IPS-18a (cell line): Measurements from ENCODE around the gene CBX1.

Experiments used
- H3K27ac ChIP-seq: one replicate; pipeline ENCODE4 v1.5.1; 2013; ENCODE audit warnings: low read length
- H3K27me3 ChIP-seq: one replicate; pipeline ENCODE4 v1.6.1; 2013; ENCODE audit warnings: mild to moderate bottlenecking, low read length; ENCODE audit not compliant: control insufficient read depth, insufficient read depth
- H3K36me3 ChIP-seq: one replicate; pipeline ENCODE4 v1.6.1; 2013; ENCODE audit warnings: low read depth, low read length; ENCODE audit not compliant: control insufficient read depth
- H3K4me1 ChIP-seq: one replicate; pipeline ENCODE4 v1.6.1; 2013; ENCODE audit warnings: low read depth, low read length; ENCODE audit not compliant: control insufficient read depth
- H3K4me3 ChIP-seq: one replicate; pipeline ENCODE4 v1.5.1; 2013; ENCODE audit warnings: low read length
- H3K9ac ChIP-seq: one replicate; pipeline ENCODE4 v1.6.1; 2013; ENCODE audit warnings: mild to moderate bottlenecking, low read length, moderate library complexity
- H3K9me3 ChIP-seq: one replicate; pipeline ENCODE4 v1.6.1; 2013; ENCODE audit warnings: low read depth, low read length; ENCODE audit not compliant: control insufficient read depth

CBX1 gene

GRCh38 chr17:48101012-48101720 lies at the start of gene CBX1:
Gene CBX1, minus strand, starts transcription at chr17:48101478. Its CDS starts 24,474 bp downstream, at chr17:48077004.
- H3K4me1 ChIP-seq, result no peaks in the 10 kb centered on the region
- peak within 1 kb of the TSS; percentile 41 for H3K27ac ChIP-seq
- no peaks in the 10 kb centered on the region for H3K36me3 ChIP-seq
- peak within 1 kb of the TSS; percentile 90 for H3K9ac ChIP-seq
- peak within 1 kb of the TSS; percentile 80 for H3K4me3 ChIP-seq
- H3K9me3 ChIP-seq, result no peaks in the 10 kb centered on the region
- no peaks in the 10 kb centered on the region for H3K27me3 ChIP-seq

- Histone ChIP-seq H3K4me1 (peaks cover 22% of the 10 kb centered on the region), H3K36me3 (no peaks in the 10 kb centered on the region), H3K27ac (no peak overlapping the region), H3K9me3 (no peaks in the 10 kb centered on the region), H3K27me3 (peaks cover 18% of the 10 kb centered on the region), H3K9ac (no peak overlapping the region), H3K4me3 (no peak overlapping the region)
These were observed 49.3 kb upstream of the CBX1 start for GRCh38 chr17:48150597-48151001.

GRCh38 chr17:48149787-48150463 lies 48.6 kb upstream of the CBX1 start:
- H3K4me1 ChIP-seq, result peaks cover 22% of the 10 kb centered on the region
- no peak overlapping the region for H3K4me3 ChIP-seq
- no peaks in the 10 kb centered on the region for H3K9me3 ChIP-seq
- H3K27ac ChIP-seq, result no peak overlapping the region
- no peak overlapping the region for H3K9ac ChIP-seq
- H3K27me3 ChIP-seq, result peaks cover 17% of the 10 kb centered on the region
- H3K36me3 ChIP-seq, result no peaks in the 10 kb centered on the region

GRCh38 chr17:48148854-48149786 lies 47.8 kb upstream of the CBX1 start:
- Histone ChIP-seq H3K27ac (no peak overlapping the region), H3K4me3 (no peak overlapping the region), H3K4me1 (peaks cover 21% of the 10 kb centered on the region), H3K36me3 (no peaks in the 10 kb centered on the region), H3K9ac (no peak overlapping the region), H3K27me3 (peaks cover 17% of the 10 kb centered on the region), H3K9me3 (no peaks in the 10 kb centered on the region)

- Histone ChIP-seq H3K27me3 (peaks cover 17% of the 10 kb centered on the region), H3K9me3 (no peaks in the 10 kb centered on the region), H3K4me1 (peaks cover 21% of the 10 kb centered on the region), H3K4me3 (no peak overlapping the region), H3K36me3 (no peaks in the 10 kb centered on the region), H3K27ac (no peak overlapping the region), H3K9ac (no peak overlapping the region)
These were observed 46.9 kb upstream of the CBX1 start for GRCh38 chr17:48148029-48148770.

- no peak overlapping the region for H3K27ac ChIP-seq
- H3K4me3 ChIP-seq, result no peak overlapping the region
- no peaks in the 10 kb centered on the region for H3K36me3 ChIP-seq
- peaks cover 11% of the 10 kb centered on the region for H3K27me3 ChIP-seq
- no peaks in the 10 kb centered on the region for H3K9me3 ChIP-seq
- H3K4me1 ChIP-seq, result peaks cover 16% of the 10 kb centered on the region
- no peak overlapping the region for H3K9ac ChIP-seq
These were observed 43.9 kb upstream of the CBX1 start for GRCh38 chr17:48144976-48145798.

- H3K27me3 ChIP-seq, result peaks cover 4% of the 10 kb centered on the region
- no peak overlapping the region for H3K9ac ChIP-seq
- no peaks in the 10 kb centered on the region for H3K36me3 ChIP-seq
- H3K9me3 ChIP-seq, result no peaks in the 10 kb centered on the region
- peaks cover 7% of the 10 kb centered on the region for H3K4me1 ChIP-seq
- H3K27ac ChIP-seq, result no peak overlapping the region
- no peak overlapping the region for H3K4me3 ChIP-seq
These were observed 43.0 kb upstream of the CBX1 start for GRCh38 chr17:48144231-48144630.

GRCh38 chr17:48143629-48144028 lies 42.4 kb upstream of the CBX1 start:
- H3K9me3 ChIP-seq, result no peaks in the 10 kb centered on the region
- no peak overlapping the region for H3K9ac ChIP-seq
- H3K36me3 ChIP-seq, result no peaks in the 10 kb centered on the region
- no peak overlapping the region for H3K27ac ChIP-seq
- peaks cover 4% of the 10 kb centered on the region for H3K4me1 ChIP-seq
- H3K27me3 ChIP-seq, result peaks cover 4% of the 10 kb centered on the region
- no peak overlapping the region for H3K4me3 ChIP-seq

GRCh38 chr17:48139944-48140343 lies 38.7 kb upstream of the CBX1 start:
- Histone ChIP-seq H3K9ac (no peak overlapping the region), H3K9me3 (no peaks in the 10 kb centered on the region), H3K4me3 (no peak overlapping the region), H3K27ac (no peak overlapping the region), H3K27me3 (no peaks in the 10 kb centered on the region), H3K4me1 (peaks cover 4% of the 10 kb centered on the region), H3K36me3 (no peaks in the 10 kb centered on the region)

GRCh38 chr17:48137656-48138055 lies 36.4 kb upstream of the CBX1 start:
- Histone ChIP-seq H3K27ac (no peak overlapping the region), H3K9ac (no peak overlapping the region), H3K9me3 (no peaks in the 10 kb centered on the region), H3K4me3 (no peak overlapping the region), H3K36me3 (no peaks in the 10 kb centered on the region), H3K27me3 (no peaks in the 10 kb centered on the region), H3K4me1 (no peaks in the 10 kb centered on the region)
